ENCODE data around the gene COL27A1.

DNA sequence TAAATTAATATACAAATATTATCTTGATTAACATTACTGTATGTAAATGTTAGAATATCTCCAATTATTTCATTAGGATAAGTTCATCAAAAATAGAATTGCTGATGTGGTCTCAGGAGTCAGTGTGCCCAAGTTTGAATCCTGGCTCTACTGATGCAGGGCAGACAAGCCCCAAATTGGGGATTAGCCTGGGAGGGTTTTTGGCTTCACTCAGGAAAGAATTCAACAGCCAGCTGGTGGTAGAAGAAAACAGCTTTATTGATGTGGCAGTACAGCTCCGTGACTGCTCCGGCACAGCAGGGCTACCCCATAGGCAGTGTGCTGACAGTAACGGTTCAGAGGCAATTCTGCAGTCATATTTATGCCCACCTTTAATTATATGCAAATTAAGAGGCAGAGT lies 32.5 kb downstream of the COL27A1 start:
- no peak for TF ChIP-seq POLR2A (IDR thresholded peaks at IDR 0.05)
- TF ChIP-seq, protein P1, sequence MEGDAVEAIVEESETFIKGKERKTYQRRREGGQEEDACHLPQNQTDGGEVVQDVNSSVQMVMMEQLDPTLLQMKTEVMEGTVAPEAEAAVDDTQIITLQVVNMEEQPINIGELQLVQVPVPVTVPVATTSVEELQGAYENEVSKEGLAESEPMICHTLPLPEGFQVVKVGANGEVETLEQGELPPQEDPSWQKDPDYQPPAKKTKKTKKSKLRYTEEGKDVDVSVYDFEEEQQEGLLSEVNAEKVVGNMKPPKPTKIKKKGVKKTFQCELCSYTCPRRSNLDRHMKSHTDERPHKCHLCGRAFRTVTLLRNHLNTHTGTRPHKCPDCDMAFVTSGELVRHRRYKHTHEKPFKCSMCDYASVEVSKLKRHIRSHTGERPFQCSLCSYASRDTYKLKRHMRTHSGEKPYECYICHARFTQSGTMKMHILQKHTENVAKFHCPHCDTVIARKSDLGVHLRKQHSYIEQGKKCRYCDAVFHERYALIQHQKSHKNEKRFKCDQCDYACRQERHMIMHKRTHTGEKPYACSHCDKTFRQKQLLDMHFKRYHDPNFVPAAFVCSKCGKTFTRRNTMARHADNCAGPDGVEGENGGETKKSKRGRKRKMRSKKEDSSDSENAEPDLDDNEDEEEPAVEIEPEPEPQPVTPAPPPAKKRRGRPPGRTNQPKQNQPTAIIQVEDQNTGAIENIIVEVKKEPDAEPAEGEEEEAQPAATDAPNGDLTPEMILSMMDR (IDR thresholded peaks at IDR 0.05): no peak

Data from adrenal gland (tissue), 5 donors.